SH-SY5Y (cell line): ENCODE data around the gene CTNND2.

Source experiments
- GATA2 ChIP-seq: IDR thresholded peaks from 2 replicates; pipeline ENCODE4 v1.6.1; 2011; ENCODE audit warnings: mild to moderate bottlenecking, low read depth, low read length
- GATA3 ChIP-seq: IDR thresholded peaks from 2 replicates; pipeline ENCODE4 v1.6.1; 2011; ENCODE audit warnings: low read depth, mild to moderate bottlenecking, low read length, moderate library complexity

GRCh38 chr5:11733840-11734192 lies 170.4 kb downstream of the CTNND2 start:
- TF ChIP-seq GATA3 (no peak), GATA2 (no peak)
